Dermis blood vessel endothelial cell (primary cell): ENCODE results near the gene LTBP1. TPM values are rescaled to one million over a fixed set of nuclear protein-coding genes. Genes with fewer than 3 reads are reported as not detected.
A peak's percentile ranks its signal among the peaks of the same experiment; 100 is the strongest.

Experiments used
- DNase-seq: peaks from one replicate; pipeline ENCODE4 v3.0.0; 2010
- total RNA-seq: library from RNA; depleted of rRNA; stranded (reverse); fragments of >200 nt; gene quantifications from 2 replicates; pipeline ENCODE4 v1.2.3, GENCODE V29; 2014

The LTBP1 gene
- total RNA-seq, 1 donor from 2014 or later: 37.9 TPM

GRCh38 chr2:33011941-33012340, 65.2 kb downstream of the LTBP1 start:
- DNase-seq: peak; percentile 24

DNA sequence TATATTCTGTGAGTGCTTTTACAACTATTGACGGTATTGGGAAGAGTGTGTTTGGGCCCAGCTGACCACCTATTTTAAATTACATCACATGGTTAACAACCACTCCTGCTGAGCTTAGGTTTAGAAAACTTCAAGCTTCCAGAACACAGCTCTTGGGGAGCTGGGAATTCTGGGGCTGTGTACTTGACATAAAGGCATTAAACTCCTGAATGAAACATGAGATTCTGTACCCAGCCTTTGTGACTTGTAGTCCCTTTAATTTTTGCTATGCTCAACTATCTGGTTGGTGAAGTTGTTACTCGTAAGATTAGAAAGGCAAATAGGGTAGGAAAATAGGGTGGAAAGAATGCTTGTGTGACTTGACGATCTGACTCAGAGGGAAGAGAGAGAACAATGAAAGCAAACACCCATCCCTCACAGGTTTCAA, 66.9 kb downstream of the LTBP1 start:
- DNase-seq: peak; percentile 64

DNA sequence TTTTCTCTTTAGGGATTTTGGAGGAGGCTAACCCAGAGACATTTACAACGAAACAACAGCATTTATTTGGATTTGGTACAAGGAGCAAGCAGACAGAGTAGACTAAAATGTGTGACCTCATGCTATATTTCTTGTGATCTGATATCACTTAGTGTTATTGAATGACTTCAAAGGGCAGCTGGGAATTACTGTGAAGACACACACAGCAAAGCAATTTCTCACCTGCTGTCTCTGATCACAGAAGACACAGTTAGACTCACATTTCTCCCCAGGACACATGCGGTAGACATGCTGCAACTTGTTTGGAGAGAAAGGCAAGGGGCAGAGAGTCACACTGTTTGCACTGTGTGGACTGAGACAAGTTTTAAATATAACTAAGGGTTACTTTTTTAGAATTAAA, 67.5 kb downstream of the LTBP1 start:
- no peak for DNase-seq

GRCh38 chr2:33015421-33016142, 68.8 kb downstream of the LTBP1 start:
- no peak for DNase-seq

- no peak for DNase-seq
Observed at GRCh38 chr2:33018271-33018670, 71.5 kb downstream of the LTBP1 start.

DNA sequence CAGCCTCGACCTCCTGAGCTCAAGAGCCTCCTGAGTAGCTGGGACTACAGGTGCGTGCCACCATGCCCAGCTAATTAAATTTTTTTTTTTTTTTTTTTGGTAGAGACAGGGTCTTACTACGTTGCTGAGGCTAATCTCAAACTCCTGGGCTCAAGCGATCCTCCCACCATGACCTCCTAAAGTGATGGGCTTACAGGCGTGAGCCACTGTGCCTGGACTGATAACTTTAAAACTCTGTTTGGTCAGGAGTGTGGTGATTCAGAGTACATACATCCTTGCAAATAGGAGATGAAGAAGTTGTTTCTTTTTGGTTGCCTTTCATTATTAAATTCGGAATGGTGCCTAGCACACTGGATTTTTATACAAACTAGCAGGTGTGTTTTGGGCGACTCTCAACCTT, 73.0 kb downstream of the LTBP1 start:
- no peak for DNase-seq

DNA sequence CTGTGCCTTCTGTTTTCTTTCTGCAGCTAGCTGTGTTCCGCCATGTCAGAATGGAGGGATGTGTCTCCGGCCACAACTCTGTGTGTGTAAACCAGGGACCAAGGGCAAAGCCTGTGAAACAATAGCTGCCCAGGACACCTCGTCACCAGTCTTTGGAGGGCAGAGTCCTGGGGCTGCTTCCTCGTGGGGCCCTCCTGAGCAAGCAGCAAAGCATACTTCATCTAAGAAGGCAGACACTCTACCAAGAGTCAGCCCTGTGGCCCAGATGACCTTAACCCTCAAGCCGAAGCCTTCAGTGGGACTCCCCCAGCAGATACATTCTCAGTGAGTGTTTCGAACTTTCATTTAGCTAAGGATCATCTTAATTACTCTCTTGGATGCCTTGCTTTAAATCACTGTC, 74.1 kb downstream of the LTBP1 start:
- DNase-seq: no peak

DNA sequence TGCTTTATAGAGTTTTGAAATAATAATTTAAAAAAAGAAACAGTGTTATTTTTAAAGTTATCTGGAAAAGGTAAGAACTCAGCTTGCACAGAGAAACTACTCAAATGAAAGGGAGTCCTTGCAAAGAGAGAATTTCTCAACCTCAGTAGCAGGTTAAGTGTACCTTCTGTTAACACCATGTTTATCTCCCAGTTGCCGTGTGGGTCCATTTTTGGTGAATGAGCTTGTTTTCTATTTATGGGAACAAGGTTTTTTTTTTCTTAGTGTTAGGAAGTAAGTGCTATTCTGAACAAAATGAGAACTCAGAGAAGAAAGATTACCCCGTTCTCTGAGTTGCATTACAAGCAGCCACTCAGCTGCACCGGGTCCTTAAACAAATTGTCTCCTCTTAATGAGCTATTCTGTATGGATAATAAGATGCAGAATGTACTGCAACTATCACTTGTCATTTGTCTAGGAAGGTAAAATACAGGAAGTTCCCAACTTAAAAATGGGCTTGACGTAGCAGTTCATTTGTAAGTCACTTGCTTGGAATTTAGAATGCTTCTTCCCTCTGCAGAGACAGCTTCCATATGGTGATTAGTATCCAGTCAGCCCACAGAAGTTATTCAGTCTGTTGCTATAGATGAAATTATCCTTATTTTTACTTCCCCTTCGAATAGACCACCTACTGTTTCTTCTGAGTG, 74.9 kb downstream of the LTBP1 start:
- DNase-seq: peak; percentile 26

GRCh38 chr2:33022395-33022985, 75.7 kb downstream of the LTBP1 start:
- no peak for DNase-seq

- DNase-seq: peak; percentile 94
Observed at GRCh38 chr2:33022989-33023727, 76.4 kb downstream of the LTBP1 start.

- DNase-seq: peak; percentile 43
Observed at GRCh38 chr2:33023728-33024500, 77.2 kb downstream of the LTBP1 start.

GRCh38 chr2:33024758-33025157, 78.0 kb downstream of the LTBP1 start:
- no peak for DNase-seq

GRCh38 chr2:33029459-33029858, 82.7 kb downstream of the LTBP1 start:
- no peak for DNase-seq

DNA sequence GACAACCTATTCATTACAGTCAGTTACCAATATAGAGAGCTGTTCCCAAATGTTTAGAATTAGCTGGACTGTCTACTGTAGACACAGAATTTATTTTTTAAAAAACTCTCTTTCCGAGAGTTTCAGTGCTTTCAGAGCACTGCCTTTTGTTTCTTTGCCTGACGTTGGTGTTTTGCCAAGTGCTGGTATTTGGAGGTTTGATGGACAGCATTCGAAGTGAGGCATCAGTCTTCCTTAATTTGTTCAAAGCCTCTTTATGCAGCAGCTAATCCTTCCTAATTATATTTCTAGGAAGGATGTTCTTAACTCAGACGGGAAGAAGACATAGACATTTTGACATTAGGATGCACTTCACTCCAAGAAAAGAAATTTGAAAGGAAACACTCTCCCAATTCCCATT, 83.2 kb downstream of the LTBP1 start:
- DNase-seq: peak; percentile 29

DNA sequence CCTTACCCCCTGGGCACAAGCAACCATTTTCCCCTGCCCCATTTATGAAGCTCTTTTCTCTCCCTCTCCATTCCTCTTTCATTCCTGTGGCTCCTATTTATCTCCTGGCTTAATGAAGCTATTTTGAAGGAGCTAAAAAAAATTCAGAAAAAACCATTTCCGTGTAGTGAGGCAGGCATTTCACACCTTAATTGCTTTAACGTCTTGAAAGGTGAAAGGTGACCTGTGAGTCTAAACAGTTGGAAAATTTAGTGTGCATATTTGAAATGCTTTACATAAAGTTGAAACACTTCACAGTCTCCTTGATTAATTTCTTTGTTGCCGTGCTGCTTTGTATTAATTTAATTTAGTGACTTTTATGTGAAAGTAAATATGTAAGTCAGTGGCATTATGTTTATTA, 83.6 kb downstream of the LTBP1 start:
- DNase-seq: no peak

DNA sequence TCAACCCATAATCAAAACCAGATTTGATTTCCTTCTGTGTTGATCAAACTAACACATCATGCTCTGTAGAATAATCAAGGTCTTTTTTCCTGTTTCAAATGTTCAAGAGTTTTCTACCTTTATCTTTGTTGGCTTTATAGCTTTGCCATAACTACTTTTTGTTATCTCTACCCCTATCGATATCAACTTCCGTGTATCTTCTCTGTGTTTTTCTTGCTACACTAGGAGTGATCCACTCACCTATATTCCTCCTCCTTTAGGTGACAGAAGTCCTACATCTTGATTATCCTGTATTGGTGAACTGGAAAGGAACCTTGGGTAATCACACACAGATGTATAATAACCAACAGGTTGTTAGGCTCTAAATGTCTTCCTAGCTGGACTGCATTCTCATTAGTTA, 85.5 kb downstream of the LTBP1 start:
- DNase-seq: no peak

GRCh38 chr2:33033606-33034081, 86.9 kb downstream of the LTBP1 start:
- DNase-seq: peak; percentile 59

DNA sequence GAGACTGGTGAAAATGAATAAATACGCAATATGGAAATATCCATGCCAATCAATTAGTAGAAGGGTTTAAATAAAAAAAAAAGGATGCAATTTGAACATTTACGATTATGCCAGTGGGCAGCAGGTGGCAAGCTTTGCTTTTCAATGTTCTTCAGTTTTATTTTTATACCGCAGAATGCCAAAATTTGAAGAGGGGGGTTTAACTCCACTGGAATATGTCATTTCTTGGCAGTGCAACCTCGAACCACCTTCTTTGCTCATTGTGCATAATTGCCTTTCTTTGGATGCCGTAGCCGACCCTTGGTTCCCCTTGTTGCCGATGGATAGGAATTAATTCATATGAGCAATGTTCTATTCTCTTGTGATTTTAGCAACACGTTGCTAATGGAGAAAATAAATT, 88.0 kb downstream of the LTBP1 start:
- DNase-seq: peak; percentile 41

- DNase-seq: no peak
Observed at GRCh38 chr2:33038230-33038629, 91.5 kb downstream of the LTBP1 start.

DNA sequence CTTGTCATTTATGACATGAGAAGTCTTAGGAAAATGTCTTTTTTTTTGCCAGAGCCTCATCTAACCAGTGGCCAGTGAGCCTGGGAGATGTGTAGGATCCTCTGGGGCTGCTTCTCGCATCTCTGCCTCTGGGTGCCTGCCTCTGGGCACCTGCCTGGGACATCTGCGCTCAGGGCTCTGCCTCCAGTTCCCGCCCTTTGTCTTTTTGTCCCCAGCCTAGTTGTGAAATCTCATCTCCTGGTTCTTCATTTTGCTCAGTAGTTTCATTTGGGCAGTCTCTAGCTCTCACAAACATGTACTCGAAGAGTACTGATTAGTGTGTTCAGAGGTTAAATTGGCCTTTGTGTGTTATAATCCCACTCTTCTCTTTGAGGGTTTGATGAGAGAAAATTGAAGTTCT, 92.0 kb downstream of the LTBP1 start:
- DNase-seq: no peak

- no peak for DNase-seq
Observed at GRCh38 chr2:33040541-33040940, 93.8 kb downstream of the LTBP1 start.

DNA sequence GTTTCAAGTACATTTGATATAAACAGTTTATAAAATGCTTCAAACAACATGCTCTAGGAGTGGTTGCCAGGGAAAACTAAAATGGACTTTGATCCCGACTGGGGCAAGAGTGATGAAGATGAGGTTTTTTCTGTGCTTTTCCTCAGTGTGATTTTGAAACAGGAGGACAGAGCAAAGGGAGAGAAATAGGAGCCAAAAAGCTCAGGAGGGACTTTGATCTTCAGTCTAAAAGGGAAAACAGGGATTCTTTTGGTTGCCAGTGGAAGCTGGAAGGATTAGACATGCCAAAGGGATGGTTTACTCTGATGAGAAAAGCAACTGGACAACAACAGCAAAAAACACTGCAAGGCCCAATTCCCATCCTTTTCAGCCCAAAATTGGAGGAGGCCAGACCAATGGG, 95.5 kb downstream of the LTBP1 start:
- DNase-seq: no peak
